BE2C (cell line): Measurements from ENCODE around the gene CHRND.
A peak's percentile ranks its signal among the peaks of the same experiment; 100 is the strongest.

Experiments used
- DNase-seq: peaks from one replicate; pipeline ENCODE4 v3.0.0-alpha.2; 2020
- H3K27me3 ChIP-seq: fragments of 250-450 bp; sonication (Bioruptor Pico); 2 replicates; pipeline ENCODE4 v1.5.1; 2020; ENCODE audit warnings: mild to moderate bottlenecking
- H3K36me3 ChIP-seq: fragments of 250-450 bp; sonication (Bioruptor Pico); 2 replicates; pipeline ENCODE4 v1.5.1; 2020; ENCODE audit warnings: mild to moderate bottlenecking
- H3K4me1 ChIP-seq: fragments of 250-450 bp; sonication (Bioruptor Pico); 2 replicates; pipeline ENCODE4 v1.5.1; 2020
- H3K4me3 ChIP-seq: 2 replicates; pipeline ENCODE4 v1.5.1; 2011; ENCODE audit warnings: low read depth, low read length
- H3K9me3 ChIP-seq: fragments of 250-450 bp; sonication (Bioruptor Pico); 2 replicates; pipeline ENCODE4 v1.5.1; 2020
- TF ChIP-seq, protein P1 (sequence below): IDR thresholded peaks from 2 replicates; pipeline ENCODE4 v1.5.1; 2012; ENCODE audit warnings: mild to moderate bottlenecking, low read depth, low read length

The CHRND gene

DNA sequence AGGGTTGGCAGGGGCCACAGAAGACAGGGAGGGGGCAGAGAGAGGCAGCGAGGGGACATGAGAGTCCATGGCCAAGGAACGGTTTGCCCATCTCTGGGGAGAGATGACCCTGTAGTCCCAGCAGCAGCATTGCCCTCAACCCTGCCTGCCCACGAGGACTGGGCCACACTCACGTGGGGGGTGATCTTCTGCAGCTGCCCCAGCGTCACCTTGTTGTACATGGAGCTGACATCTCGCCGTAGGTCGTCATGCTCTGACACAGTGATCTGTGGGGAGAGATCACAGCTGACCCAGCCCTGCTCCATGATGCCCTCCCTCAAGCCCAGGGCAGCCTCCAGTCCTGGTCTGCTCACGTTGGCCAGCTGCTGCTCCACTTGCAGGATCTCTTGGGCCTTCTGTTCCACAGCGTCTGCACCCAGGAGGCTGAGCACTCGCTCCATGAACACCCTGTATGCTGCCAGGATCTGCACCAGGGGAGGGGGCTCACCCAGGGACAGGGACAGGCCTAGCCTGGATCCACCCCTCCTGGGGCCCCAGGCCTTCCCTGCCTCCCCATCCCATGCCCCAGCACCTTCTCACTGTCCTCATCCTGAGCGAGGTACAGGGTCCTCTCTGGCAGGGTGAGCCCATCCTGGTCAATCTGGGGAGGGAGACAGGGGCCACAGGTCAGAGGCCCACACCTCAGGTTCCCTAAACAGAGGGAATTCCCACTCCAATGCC, 41.2 kb upstream of the CHRND start:
- Histone ChIP-seq H3K4me1 (no peaks in the 10 kb centered on the region), H3K4me3 (no peak overlapping the region), H3K36me3 (no peaks in the 10 kb centered on the region), H3K27me3 (peaks cover 51% of the 10 kb centered on the region), H3K9me3 (no peaks in the 10 kb centered on the region)
- no peak for DNase-seq
- TF ChIP-seq, protein P1, sequence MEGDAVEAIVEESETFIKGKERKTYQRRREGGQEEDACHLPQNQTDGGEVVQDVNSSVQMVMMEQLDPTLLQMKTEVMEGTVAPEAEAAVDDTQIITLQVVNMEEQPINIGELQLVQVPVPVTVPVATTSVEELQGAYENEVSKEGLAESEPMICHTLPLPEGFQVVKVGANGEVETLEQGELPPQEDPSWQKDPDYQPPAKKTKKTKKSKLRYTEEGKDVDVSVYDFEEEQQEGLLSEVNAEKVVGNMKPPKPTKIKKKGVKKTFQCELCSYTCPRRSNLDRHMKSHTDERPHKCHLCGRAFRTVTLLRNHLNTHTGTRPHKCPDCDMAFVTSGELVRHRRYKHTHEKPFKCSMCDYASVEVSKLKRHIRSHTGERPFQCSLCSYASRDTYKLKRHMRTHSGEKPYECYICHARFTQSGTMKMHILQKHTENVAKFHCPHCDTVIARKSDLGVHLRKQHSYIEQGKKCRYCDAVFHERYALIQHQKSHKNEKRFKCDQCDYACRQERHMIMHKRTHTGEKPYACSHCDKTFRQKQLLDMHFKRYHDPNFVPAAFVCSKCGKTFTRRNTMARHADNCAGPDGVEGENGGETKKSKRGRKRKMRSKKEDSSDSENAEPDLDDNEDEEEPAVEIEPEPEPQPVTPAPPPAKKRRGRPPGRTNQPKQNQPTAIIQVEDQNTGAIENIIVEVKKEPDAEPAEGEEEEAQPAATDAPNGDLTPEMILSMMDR, result no peak

DNA sequence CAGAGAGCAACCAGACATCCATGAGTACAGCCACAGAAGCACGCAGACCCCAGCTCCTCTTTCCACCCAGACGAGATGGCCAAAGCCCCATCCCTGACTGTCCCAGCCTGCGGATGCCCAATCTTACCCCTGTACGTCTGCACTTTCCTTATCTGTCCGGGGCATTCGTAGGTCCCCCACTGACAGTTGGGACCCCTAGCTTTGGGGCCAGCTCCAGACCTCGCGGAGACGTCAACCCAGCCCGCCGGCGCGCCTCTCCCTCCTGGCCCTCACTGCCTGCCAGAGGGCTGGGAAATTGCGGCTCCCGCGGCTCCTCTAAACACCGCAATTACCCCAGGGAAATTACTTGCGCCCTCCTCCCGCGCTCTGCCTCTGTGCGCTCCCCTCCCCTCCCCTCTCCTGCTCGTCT, 40.6 kb upstream of the CHRND start:
- TF ChIP-seq, protein P1, result no peak
- no peak for DNase-seq

GRCh38 chr2:232485757-232486557, 40.0 kb upstream of the CHRND start:
- no peak overlapping the region for H3K4me3 ChIP-seq
- H3K36me3 ChIP-seq, result no peaks in the 10 kb centered on the region
- no peaks in the 10 kb centered on the region for H3K9me3 ChIP-seq
- H3K27me3 ChIP-seq, result peaks cover 51% of the 10 kb centered on the region
- H3K4me1 ChIP-seq, result no peaks in the 10 kb centered on the region
- TF ChIP-seq, protein P1, result no peak
- DNase-seq, result no peak

More for the DNA sequence above, 40.6 kb upstream of the CHRND start:
- no peaks in the 10 kb centered on the region for H3K9me3 ChIP-seq
- no peak overlapping the region for H3K4me3 ChIP-seq
- H3K27me3 ChIP-seq, result peaks cover 51% of the 10 kb centered on the region
- H3K4me1 ChIP-seq, result no peaks in the 10 kb centered on the region
- no peaks in the 10 kb centered on the region for H3K36me3 ChIP-seq

DNA sequence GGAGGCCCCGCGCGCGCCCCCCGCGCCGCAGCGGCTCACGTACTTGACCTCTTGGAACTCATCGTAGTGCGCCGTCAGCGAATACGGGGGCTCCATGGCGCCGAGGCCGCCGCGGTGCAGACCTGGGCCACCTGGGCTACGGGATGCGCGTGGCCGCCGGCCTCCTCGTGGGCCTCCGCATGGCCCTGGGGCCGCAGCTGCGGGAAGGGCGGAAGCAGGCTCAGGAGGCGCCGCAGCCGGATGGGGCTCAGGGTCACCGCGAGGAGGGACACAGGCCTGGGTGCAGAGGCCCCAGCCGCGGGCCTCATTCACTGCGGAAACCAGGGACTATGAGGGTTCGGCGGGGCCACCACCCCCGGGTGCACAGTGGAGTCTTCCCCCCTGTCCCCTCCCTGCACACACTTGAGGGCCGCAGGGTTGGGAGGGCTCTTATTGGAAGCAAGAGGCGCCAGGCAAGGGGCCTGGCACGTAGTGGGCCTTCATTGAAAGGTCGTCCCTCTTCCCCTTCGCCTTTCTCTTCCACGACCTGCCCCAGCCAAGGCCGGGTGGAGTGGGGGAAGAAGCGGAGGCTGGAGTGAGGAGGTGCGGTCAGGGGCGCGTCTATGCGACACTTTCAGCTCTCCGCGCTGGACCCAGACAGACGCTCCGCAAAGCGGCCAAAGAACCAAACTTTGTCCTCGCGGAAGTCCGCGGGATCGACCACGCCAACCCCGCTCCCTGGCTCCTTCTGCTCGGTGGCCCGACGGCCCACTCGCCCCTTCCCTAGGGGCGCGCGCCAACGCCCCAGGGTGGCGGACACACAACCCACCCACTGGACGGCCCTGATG, 39.2 kb upstream of the CHRND start:
- H3K4me1 ChIP-seq, result no peaks in the 10 kb centered on the region
- peak; percentile 8 for DNase-seq
- peaks cover 51% of the 10 kb centered on the region for H3K27me3 ChIP-seq
- H3K4me3 ChIP-seq, result no peak overlapping the region
- no peaks in the 10 kb centered on the region for H3K9me3 ChIP-seq
- no peaks in the 10 kb centered on the region for H3K36me3 ChIP-seq
- TF ChIP-seq, protein P1, result no peak

DNA sequence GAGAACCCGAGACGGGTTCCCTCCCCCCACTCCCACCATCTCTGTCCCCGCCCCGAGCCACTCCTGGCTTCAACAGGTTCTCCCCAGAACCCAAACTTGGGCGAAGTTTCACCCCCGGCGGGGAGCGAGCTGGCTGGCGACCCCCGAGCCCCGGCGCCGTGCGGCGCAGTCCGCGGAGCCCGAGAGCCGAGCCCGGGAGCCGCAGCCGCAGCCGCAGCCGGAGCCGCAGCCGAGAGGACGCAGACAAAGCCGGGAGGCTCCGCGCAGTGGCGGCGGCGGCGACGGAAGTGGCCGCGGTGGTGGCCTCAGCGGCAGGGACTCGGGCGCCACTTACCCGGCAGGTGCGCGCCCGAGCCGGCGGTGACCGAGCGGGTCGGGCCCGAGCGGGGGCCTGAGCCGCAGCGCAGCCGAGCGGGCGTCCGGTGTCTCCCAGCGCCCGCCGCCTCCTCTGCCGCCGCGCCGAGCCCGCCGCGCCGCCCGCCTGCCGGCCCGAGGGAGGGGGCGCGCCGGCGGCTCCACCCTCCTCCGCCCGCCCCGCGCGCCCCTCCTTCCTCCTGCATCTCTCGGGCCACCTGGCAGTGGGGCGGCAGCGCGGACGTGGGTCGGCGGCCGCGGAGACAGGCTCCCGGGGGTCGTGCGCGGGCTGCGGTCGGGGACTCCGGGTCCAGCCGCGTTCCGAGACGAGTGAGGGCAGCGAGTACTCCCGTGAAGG, 38.4 kb upstream of the CHRND start, which contains the start of gene ECEL1:
ECEL1 (minus strand) TSS at position 450 of the 712 bp plus-strand sequence. CDS start 1,181 bp downstream, outside the sequence.
- DNase-seq, result no peak
- TF ChIP-seq, protein P1, result no peak
- Histone ChIP-seq H3K27me3 (peaks cover 51% of the 10 kb centered on the region), H3K9me3 (no peaks in the 10 kb centered on the region), H3K36me3 (no peaks in the 10 kb centered on the region), H3K4me1 (no peaks in the 10 kb centered on the region), H3K4me3 (no peak within 1 kb of the TSS)
